ENCODE measurements around the gene LRGUK.
"Not testable (repeated sequence)": the region's sequence is repeated elsewhere in the genome, so short reads cannot be mapped to it uniquely, and the experiment has no call there.

LRGUK gene

GRCh38 chr7:134255814-134256213 lies 128.7 kb downstream of the LRGUK start:
- no peak for DNase-seq

- DNase-seq: no peak
These were observed 135.2 kb downstream of the LRGUK start for GRCh38 chr7:134262322-134262721.

DNA sequence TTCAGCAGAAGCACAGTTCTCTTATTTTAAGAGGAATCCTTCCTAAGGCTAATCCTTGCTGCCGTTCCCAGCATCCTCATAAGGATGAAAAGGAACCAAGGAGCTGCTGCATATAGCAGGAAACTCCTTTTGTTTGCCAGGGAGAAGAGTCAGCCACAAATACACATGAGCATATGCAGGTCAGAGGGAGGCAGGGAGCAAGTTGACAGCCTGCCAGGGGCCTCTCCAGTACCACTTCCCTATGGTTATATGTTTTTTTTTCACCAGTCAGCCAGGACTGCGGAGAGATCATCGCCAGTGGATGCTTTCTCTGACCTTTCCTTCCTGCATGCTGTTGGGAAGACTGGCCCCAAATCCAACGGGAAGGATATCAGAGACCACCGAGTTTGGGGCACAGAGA lies 149.8 kb downstream of the LRGUK start:
- no peak for DNase-seq

DNA sequence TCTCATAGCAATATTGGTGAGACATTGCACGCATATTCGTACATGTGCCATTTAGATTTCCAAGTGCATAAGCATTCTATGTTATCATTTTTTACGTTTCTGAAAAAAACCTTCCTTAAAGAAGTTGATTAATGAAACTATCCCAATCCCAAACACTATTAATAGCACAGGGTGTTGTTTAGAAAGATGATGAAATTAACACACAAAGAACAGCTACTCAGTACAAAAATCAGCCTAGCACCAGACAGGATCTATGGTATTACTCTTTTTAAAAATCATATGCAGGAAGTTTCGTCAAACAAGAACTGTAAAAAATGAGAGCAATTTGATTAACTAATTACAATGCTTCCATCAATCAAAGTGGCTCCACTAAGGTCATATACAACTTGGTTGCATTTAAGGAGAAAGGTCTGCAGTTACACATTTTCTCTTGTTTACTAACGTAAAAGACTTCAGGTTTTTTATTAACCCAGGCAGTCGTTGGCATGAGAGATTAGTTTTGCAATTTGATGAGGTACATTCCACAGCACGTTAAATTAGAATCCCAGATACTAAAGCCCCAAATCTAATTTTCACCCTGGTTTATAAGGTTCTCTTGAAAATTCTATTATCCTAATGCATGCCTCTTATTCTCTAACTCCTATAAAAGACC lies 151.5 kb downstream of the LRGUK start:
- DNase-seq: no peak

- no peak for DNase-seq
These were observed 152.2 kb downstream of the LRGUK start for GRCh38 chr7:134279336-134279735.

DNA sequence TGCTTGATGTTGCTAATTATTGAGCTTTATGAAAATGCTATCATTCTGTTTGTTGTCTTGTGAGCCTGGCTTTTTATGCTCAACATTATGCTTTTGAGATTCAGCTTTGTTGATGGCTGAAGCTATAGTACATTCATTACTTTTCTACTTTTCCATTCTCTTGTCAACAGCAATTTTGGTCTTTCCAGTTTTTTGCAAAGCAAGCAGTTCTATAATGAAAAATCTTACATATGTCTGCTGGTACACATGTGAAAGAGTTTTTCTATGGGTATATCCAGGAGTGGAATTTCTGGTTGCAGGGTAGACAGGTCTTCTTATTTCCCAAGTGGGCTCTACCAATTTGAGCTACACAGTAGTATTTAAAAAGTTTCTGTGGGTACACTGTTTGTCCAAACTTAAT lies 152.8 kb downstream of the LRGUK start:
- DNase-seq: no peak

- DNase-seq: no peak
These were observed 153.4 kb downstream of the LRGUK start for GRCh38 chr7:134280508-134280907.

GRCh38 chr7:134284011-134284410 lies 156.9 kb downstream of the LRGUK start:
- no peak for DNase-seq

- DNase-seq: no peak
These were observed 157.8 kb downstream of the LRGUK start for GRCh38 chr7:134284952-134285351.

GRCh38 chr7:134287916-134288659 lies 160.9 kb downstream of the LRGUK start:
- DNase-seq: no peak

- DNase-seq: no peak
These were observed 162.3 kb downstream of the LRGUK start for GRCh38 chr7:134289423-134289822.

- DNase-seq: no peak
These were observed 162.7 kb downstream of the LRGUK start for GRCh38 chr7:134289841-134290240.

- no peak for DNase-seq
These were observed 163.1 kb downstream of the LRGUK start for GRCh38 chr7:134290286-134290685.

GRCh38 chr7:134293002-134293740 lies 166.0 kb downstream of the LRGUK start:
- DNase-seq: no peak

DNA sequence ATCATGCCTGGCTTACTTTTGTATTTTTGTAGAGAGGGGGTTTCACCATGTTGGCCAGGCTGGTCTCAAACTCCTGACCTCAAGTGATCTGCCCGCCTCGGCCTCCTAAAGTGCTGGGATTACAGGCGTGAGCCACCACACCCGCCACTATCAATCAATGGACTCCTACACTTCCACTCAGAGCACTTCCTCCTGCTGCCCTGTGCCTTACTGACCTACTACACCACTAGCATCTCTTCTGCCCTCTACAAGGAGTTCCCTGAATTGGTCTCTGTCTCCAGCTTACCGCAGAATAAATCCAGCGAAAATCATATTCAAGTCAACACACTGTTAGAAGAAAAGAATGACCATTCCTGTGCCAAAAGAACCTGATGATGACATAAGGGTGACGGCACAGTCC lies 168.8 kb downstream of the LRGUK start:
- not testable (repeated sequence) for DNase-seq

DNA sequence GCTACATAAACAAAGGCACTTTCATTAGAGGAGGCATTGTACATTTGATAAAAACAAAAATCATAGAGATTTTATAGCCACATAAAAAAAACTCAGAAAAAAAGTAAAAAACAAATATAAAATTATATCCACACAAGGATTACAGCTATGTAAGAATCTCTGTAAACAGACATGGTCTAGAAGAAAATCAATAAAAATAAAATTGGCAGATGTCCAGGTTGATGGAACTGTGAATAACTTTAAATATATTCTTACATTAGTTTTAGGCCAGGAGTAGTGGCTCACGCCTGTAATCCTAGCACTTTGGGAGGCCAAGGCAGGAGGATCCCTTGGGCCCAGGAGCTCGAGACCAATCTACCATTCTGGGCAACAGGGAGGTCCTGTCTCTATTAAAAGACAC lies 170.3 kb downstream of the LRGUK start:
- DNase-seq: no peak

- no peak for DNase-seq
These were observed 172.0 kb downstream of the LRGUK start for GRCh38 chr7:134298902-134299683.

GRCh38 chr7:134300988-134301387 lies 173.8 kb downstream of the LRGUK start:
- no peak for DNase-seq

GRCh38 chr7:134301592-134301991 lies 174.5 kb downstream of the LRGUK start:
- DNase-seq: no peak

DNA sequence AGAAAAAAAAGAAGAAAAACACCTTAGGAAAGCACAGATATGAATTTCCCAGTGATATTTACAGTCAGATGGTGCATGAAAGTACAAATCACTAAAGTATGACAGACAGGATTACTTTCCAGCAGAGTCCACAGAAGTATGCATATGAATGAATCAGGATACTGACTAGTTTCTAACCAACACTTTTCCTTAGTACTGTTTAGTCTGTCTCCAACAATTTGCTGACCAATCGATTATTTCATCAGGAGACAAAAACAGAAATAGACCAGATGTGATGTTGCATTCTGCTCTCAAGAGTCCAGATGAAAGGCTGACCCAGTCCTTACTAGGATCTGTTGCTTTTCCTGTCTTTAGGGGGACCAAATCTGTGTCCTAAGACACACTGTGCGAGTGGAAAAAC lies 175.0 kb downstream of the LRGUK start:
- no peak for DNase-seq

GRCh38 chr7:134307320-134307719 lies 180.2 kb downstream of the LRGUK start:
- DNase-seq: no peak

- no peak for DNase-seq
These were observed 181.4 kb downstream of the LRGUK start for GRCh38 chr7:134308548-134308947.

DNA sequence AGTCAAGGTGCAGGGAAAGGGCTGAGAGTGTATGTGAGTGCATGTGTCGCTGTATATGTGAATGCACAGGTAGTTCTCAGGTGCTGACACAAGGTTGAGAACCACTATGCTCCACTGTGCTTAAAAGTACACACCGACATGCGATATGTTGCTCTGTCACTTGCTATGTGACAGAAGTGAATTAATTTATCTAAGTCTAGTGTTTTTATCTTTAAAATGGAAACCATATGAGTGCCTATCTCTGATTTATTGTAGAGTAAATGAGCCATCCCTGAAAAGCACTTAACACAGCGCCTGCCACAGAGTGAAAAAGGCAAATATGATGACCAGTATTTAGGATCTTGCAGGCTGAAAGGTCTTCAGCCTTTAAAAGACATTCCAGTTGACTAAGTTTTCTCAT lies 184.7 kb downstream of the LRGUK start:
- no peak for DNase-seq
